Measurements from ENCODE around the gene ATP11C.

The ATP11C gene

DNA sequence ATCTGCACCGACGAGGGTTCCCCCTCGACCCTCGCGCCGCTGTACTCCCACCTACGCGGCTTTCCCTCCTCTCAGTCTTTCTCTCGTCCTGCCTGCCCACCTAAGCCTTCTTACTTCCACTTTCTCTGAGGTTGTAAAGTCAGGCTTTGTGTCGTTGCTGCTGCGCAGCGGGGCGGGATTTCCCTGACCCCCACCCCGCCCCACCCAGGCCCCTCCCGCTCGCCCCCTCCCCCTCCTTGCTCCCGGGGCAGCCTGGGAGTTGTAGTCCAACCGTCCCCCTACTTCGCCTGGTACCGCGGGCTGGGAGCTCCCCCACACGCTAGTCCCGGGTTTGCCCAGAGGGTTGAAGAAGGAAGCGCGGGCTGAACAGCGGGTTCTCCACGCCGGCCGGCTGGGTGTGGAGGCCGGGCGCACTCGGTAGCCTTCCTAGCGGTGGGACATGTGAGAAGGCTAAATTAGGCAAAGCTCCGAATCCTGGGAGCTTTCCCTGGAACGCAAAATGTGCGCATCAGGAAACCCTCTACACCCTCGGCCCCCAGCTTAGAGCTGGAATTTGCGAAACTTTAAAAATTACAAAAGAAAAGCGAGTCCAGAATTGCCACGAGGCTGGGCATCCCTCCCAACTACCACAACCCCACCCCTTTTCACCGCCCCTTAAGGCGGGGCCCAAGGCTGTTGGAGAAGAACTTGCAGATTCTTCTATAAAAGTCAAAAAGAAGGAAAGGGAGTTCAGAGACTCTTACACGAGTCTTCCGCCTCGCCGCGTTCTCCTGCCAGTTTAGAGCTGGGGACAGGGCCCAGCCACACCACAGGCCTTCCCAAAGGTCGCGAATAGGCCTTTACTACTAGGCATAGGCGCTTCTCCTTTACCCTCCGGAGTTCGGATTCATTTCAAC lies at the start of gene ATP11C:
Gene ATP11C, minus strand, starts transcription at position 153 of the 896 bp plus-strand sequence. CDS start 1,011 bp downstream, outside the sequence.
- peak within 1 kb of the TSS; percentile 68 for H3K27ac ChIP-seq (ENCODE audit: low read depth, low read length)
- no peaks in the 10 kb centered on the region for H3K36me3 ChIP-seq (ENCODE audit: control insufficient read depth, low read length)
- no peaks in the 10 kb centered on the region for H3K9me3 ChIP-seq (ENCODE audit: control insufficient read depth, insufficient read depth, low read length)
- peak within 1 kb of the TSS; percentile 68 for H3K4me2 ChIP-seq (ENCODE audit: low read length)
- H3K79me2 ChIP-seq (ENCODE audit: control insufficient read depth, low read length) = peaks cover 37% of the 10 kb centered on the region
- H3K4me1 ChIP-seq (ENCODE audit: control insufficient read depth, low read length) = peaks cover 20% of the 10 kb centered on the region
- peak within 1 kb of the TSS; percentile 78 for H3K4me3 ChIP-seq (ENCODE audit: low read length)
- no peaks in the 10 kb centered on the region for H4K20me1 ChIP-seq (ENCODE audit: control insufficient read depth, insufficient read depth, low read depth, low read length)
- TF ChIP-seq EZH2phosphoT487 (IDR thresholded peaks at IDR 0.05; ENCODE audit: borderline replicate concordance, low read length) = no peak
- TF ChIP-seq, protein P1, sequence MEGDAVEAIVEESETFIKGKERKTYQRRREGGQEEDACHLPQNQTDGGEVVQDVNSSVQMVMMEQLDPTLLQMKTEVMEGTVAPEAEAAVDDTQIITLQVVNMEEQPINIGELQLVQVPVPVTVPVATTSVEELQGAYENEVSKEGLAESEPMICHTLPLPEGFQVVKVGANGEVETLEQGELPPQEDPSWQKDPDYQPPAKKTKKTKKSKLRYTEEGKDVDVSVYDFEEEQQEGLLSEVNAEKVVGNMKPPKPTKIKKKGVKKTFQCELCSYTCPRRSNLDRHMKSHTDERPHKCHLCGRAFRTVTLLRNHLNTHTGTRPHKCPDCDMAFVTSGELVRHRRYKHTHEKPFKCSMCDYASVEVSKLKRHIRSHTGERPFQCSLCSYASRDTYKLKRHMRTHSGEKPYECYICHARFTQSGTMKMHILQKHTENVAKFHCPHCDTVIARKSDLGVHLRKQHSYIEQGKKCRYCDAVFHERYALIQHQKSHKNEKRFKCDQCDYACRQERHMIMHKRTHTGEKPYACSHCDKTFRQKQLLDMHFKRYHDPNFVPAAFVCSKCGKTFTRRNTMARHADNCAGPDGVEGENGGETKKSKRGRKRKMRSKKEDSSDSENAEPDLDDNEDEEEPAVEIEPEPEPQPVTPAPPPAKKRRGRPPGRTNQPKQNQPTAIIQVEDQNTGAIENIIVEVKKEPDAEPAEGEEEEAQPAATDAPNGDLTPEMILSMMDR (IDR thresholded peaks at IDR 0.05; ENCODE audit: low read depth, low read length, poor library complexity, severe bottlenecking) = no peak
- no peaks in the 10 kb centered on the region for H3K9me2 ChIP-seq (replicated peaks; ENCODE audit: control insufficient read depth, low read length)
- H3K27me3 ChIP-seq (ENCODE audit: control insufficient read depth, low read length) = no peaks in the 10 kb centered on the region
- H3F3A ChIP-seq (ENCODE audit: control insufficient read depth, insufficient read depth) = no peaks in the 10 kb centered on the region

DNA sequence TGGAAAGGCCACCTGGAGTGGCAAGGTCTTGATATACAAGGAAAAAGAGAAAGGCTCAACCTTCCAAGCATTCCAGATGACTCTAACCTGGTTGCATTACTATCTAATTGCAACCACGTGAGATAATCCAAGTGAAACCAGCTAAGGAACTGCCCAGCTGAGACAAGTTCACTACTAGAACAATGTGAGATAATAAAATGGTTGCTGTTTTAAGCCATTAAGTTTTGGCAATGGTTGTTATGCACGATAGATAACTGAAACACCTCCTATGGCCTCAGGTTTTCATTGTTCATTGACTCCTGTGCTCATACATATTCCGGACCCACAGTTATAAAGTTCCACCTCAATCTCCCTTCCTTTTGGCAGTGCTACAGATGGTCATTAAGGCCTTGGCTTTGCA lies 41.6 kb upstream of the ATP11C start:
- Histone ChIP-seq H3K4me2 (ENCODE audit: low read length) (no peak overlapping the region), H3K36me3 (ENCODE audit: control insufficient read depth, low read length) (no peaks in the 10 kb centered on the region), H4K20me1 (ENCODE audit: control insufficient read depth, insufficient read depth, low read depth, low read length) (no peaks in the 10 kb centered on the region), H3K79me2 (ENCODE audit: control insufficient read depth, low read length) (no peaks in the 10 kb centered on the region), H3K9me3 (ENCODE audit: control insufficient read depth, insufficient read depth, low read length) (no peaks in the 10 kb centered on the region), H3K4me3 (ENCODE audit: low read length) (no peak overlapping the region), H3K27ac (ENCODE audit: low read depth, low read length) (no peak overlapping the region), H3K27me3 (ENCODE audit: control insufficient read depth, low read length) (no peaks in the 10 kb centered on the region), H3K4me1 (ENCODE audit: control insufficient read depth, low read length) (no peaks in the 10 kb centered on the region), H3K9me2 (replicated peaks; ENCODE audit: control insufficient read depth, low read length) (no peaks in the 10 kb centered on the region), H3F3A (ENCODE audit: control insufficient read depth, insufficient read depth) (no peaks in the 10 kb centered on the region)
- TF ChIP-seq, protein P1 (IDR thresholded peaks at IDR 0.05; ENCODE audit: low read depth, low read length, poor library complexity, severe bottlenecking) = no peak
- TF ChIP-seq EZH2phosphoT487 (IDR thresholded peaks at IDR 0.05; ENCODE audit: borderline replicate concordance, low read length) = no peak

DNA sequence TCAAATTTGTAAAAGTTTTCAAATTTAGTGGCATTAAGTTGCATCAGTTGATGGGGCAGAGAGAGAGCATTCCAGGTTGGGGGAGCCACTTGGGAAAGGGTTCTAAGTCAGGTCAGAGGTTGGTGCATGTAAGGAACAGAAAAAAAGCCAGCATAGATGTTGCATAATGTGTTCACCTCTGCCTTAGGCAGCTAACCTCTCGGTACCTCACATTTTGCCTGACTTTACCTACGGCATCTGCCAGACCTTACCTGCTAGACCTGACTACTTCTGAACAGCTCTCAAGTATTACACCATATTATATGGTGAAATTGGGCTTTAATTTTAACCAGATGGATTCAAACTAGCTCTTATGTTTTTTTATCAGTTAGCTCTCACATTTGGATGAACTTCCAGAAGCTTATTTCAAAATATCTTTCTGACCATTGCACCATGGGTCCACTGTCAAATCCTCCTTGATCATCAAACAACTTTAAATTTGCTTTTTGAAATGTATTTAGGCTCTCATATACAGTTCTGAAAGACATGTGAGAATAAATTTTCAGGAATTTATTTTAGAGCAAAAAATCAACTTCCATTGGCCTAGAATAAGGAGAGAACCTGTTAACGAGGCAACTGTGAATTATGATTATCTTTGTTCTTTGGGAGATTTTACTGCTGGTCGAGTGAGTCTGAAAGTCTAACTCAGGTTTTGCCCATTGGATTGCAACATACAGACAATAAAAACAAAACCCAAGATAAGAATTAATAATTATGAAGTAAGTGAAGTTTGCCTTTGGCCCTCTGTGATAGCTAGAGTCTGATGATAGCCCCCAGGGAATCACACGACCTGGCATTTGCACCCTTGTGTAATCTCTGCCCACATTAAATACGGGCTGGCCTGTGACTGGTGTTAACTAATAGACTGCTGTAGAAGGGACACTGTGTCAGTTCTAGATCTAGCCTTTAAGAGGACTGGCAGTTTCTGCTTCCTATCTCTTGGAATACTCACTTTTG lies 40.1 kb upstream of the ATP11C start:
- Histone ChIP-seq H3K27me3 (ENCODE audit: control insufficient read depth, low read length) (no peaks in the 10 kb centered on the region), H3K36me3 (ENCODE audit: control insufficient read depth, low read length) (no peaks in the 10 kb centered on the region), H4K20me1 (ENCODE audit: control insufficient read depth, insufficient read depth, low read depth, low read length) (no peaks in the 10 kb centered on the region), H3K9me2 (replicated peaks; ENCODE audit: control insufficient read depth, low read length) (no peaks in the 10 kb centered on the region), H3K4me1 (ENCODE audit: control insufficient read depth, low read length) (no peaks in the 10 kb centered on the region), H3K79me2 (ENCODE audit: control insufficient read depth, low read length) (no peaks in the 10 kb centered on the region), H3K27ac (ENCODE audit: low read depth, low read length) (no peak overlapping the region), H3K4me2 (ENCODE audit: low read length) (no peak overlapping the region), H3K9me3 (ENCODE audit: control insufficient read depth, insufficient read depth, low read length) (no peaks in the 10 kb centered on the region), H3K4me3 (ENCODE audit: low read length) (no peak overlapping the region), H3F3A (ENCODE audit: control insufficient read depth, insufficient read depth) (no peaks in the 10 kb centered on the region)
- TF ChIP-seq, protein P1 (IDR thresholded peaks at IDR 0.05; ENCODE audit: low read depth, low read length, poor library complexity, severe bottlenecking) = no peak
- no peak for TF ChIP-seq EZH2phosphoT487 (IDR thresholded peaks at IDR 0.05; ENCODE audit: borderline replicate concordance, low read length)
